Upper lobe of left lung (tissue), 4 donors: ENCODE measurements around the gene SNCAIP.

Experiments used
- POLR2A ChIP-seq, 4 donors: fragments of 450-650 bp; IDR thresholded peaks; one replicate each; pipeline ENCODE4 v1.5.1; 2016 to 2017; ENCODE audit warnings: antibody characterized with exemption in 4 of 4, mild to moderate bottlenecking in 2 of 4
- POLR2AphosphoS5 ChIP-seq, 2 donors: sonication (generic); formaldehyde crosslinking; IDR thresholded peaks; one replicate each; pipeline ENCODE4 v1.5.1; 2017; ENCODE audit warnings: antibody characterized with exemption in 2 of 2
- TF ChIP-seq, protein P1 (sequence below), 6 experiments: fragments of 450-650 bp in 4 of 6; fragments of 200-600 bp in 2 of 6; sonication (generic) in 2 of 6; IDR thresholded peaks; one replicate each; pipeline ENCODE4 v1.5.1; 2016 to 2019; ENCODE audit warnings: antibody characterized with exemption in 6 of 6

DNA sequence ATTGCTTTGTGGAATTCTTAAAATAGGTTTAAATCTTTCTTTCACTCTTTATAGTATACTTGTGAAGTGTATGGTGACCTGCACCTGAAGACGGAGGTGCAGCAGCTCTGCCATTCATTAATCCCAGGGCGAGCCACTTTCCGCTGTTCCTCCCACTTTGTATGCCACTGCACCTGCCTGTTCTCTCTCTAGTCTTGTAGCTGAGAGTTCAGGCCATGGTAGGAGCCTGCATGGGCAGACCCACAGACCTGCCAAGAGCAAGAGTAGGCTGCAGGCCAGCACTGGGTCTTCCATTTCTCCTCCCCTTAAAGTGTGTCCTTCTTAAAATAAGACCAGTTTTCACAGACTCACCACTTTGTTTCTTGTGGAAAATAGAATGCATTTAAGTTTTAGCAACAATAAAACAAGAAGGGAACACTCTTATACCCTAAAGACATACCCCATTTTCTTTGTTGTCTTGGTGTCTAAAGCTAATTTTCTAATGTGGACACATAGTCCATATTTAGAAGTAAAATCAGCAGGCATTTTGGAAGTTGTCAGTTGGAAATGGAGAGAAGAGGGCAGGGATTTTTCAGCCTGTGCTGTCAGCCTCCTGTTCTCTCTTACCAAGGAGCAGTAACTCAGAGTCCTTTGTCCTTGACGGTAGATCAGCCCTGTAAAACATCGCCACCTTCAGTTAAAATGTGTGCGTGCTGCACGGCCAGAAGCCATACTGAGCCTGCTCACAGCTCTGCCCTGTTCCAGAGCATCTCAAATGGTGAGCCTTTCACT, 103.2 kb downstream of the SNCAIP start:
- TF ChIP-seq POLR2AphosphoS5 (IDR thresholded peaks at IDR 0.05) (no peak), POLR2A (IDR thresholded peaks at IDR 0.05) (no peak)
- TF ChIP-seq, protein P1, sequence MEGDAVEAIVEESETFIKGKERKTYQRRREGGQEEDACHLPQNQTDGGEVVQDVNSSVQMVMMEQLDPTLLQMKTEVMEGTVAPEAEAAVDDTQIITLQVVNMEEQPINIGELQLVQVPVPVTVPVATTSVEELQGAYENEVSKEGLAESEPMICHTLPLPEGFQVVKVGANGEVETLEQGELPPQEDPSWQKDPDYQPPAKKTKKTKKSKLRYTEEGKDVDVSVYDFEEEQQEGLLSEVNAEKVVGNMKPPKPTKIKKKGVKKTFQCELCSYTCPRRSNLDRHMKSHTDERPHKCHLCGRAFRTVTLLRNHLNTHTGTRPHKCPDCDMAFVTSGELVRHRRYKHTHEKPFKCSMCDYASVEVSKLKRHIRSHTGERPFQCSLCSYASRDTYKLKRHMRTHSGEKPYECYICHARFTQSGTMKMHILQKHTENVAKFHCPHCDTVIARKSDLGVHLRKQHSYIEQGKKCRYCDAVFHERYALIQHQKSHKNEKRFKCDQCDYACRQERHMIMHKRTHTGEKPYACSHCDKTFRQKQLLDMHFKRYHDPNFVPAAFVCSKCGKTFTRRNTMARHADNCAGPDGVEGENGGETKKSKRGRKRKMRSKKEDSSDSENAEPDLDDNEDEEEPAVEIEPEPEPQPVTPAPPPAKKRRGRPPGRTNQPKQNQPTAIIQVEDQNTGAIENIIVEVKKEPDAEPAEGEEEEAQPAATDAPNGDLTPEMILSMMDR (IDR thresholded peaks at IDR 0.05) = peak; percentile 33 to 65 (median 44)
